Skeletal muscle satellite cell (primary cell): ENCODE data around the gene ZNF335.

Source experiments
- H3K27me3 ChIP-seq: 2 replicates; pipeline ENCODE4 v1.7.0; 2013; ENCODE audit warnings: low read length; ENCODE audit not compliant: control insufficient read depth, insufficient read depth
- H3K36me3 ChIP-seq: 2 replicates; pipeline ENCODE4 v1.7.0; 2013; ENCODE audit warnings: mild to moderate bottlenecking, control low read depth, low read length; ENCODE audit not compliant: insufficient read depth
- H3K4me1 ChIP-seq: 2 replicates; pipeline ENCODE4 v1.7.0; 2013; ENCODE audit warnings: low read length; ENCODE audit not compliant: control insufficient read depth, insufficient read depth
- H3K4me2 ChIP-seq: 2 replicates; pipeline ENCODE4 v1.7.0; 2013; ENCODE audit warnings: mild to moderate bottlenecking, low read length
- H3K4me3 ChIP-seq: 2 replicates; pipeline ENCODE4 v1.7.0; 2013; ENCODE audit warnings: low read length
- H3K9ac ChIP-seq: 2 replicates; pipeline ENCODE4 v1.7.0; 2013; ENCODE audit warnings: mild to moderate bottlenecking, low read depth, low read length, moderate library complexity
- H3K9me3 ChIP-seq: replicated peaks from 2 replicates; pipeline ENCODE4 v1.7.0; 2013; ENCODE audit warnings: mild to moderate bottlenecking, control low read depth, low read length

ZNF335 gene

GRCh38 chr20:45953672-45954071 lies 18.3 kb downstream of the ZNF335 start:
- no peak overlapping the region for H3K9ac ChIP-seq
- H3K4me2 ChIP-seq = no peak overlapping the region
- no peaks in the 10 kb centered on the region for H3K4me1 ChIP-seq
- no peaks in the 10 kb centered on the region for H3K9me3 ChIP-seq
- H3K36me3 ChIP-seq = peaks cover 64% of the 10 kb centered on the region
- no peak overlapping the region for H3K4me3 ChIP-seq
- H3K27me3 ChIP-seq = no peaks in the 10 kb centered on the region

GRCh38 chr20:45952861-45953260 lies 19.1 kb downstream of the ZNF335 start:
- Histone ChIP-seq H3K4me3 (no peak overlapping the region), H3K4me1 (no peaks in the 10 kb centered on the region), H3K9ac (no peak overlapping the region), H3K9me3 (no peaks in the 10 kb centered on the region), H3K36me3 (peaks cover 64% of the 10 kb centered on the region), H3K4me2 (no peak overlapping the region), H3K27me3 (no peaks in the 10 kb centered on the region)

- Histone ChIP-seq H3K4me3 (no peak overlapping the region), H3K9me3 (no peaks in the 10 kb centered on the region), H3K9ac (no peak overlapping the region), H3K36me3 (peaks cover 65% of the 10 kb centered on the region), H3K4me2 (no peak overlapping the region), H3K4me1 (no peaks in the 10 kb centered on the region), H3K27me3 (no peaks in the 10 kb centered on the region)
Measured at GRCh38 chr20:45951925-45952834, 19.8 kb downstream of the ZNF335 start.

- Histone ChIP-seq H3K9ac (no peak overlapping the region), H3K9me3 (no peaks in the 10 kb centered on the region), H3K4me2 (no peak overlapping the region)
Measured at GRCh38 chr20:45950330-45950646, 21.7 kb downstream of the ZNF335 start.

GRCh38 chr20:45949542-45950329 lies 22.3 kb downstream of the ZNF335 start:
- no peak overlapping the region for H3K9ac ChIP-seq
- peaks cover 87% of the 10 kb centered on the region for H3K36me3 ChIP-seq
- no peak overlapping the region for H3K4me3 ChIP-seq
- no peaks in the 10 kb centered on the region for H3K27me3 ChIP-seq
- peaks cover 15% of the 10 kb centered on the region for H3K4me1 ChIP-seq
- H3K4me2 ChIP-seq = no peak overlapping the region
- H3K9me3 ChIP-seq = no peaks in the 10 kb centered on the region

More at GRCh38 chr20:45950330-45950646, 21.7 kb downstream of the ZNF335 start:
- Histone ChIP-seq H3K27me3 (no peaks in the 10 kb centered on the region), H3K4me1 (peaks cover 15% of the 10 kb centered on the region), H3K4me3 (no peak overlapping the region), H3K36me3 (peaks cover 81% of the 10 kb centered on the region)

- Histone ChIP-seq H3K9ac (no peak overlapping the region), H3K4me1 (peaks cover 21% of the 10 kb centered on the region), H3K4me2 (no peak overlapping the region), H3K27me3 (no peaks in the 10 kb centered on the region), H3K36me3 (peaks cover 93% of the 10 kb centered on the region), H3K4me3 (no peak overlapping the region), H3K9me3 (no peaks in the 10 kb centered on the region)
Measured at GRCh38 chr20:45948742-45949541, 23.1 kb downstream of the ZNF335 start.

- Histone ChIP-seq H3K27me3 (no peaks in the 10 kb centered on the region), H3K36me3 (peaks cover 93% of the 10 kb centered on the region), H3K4me2 (no peak overlapping the region), H3K9me3 (no peaks in the 10 kb centered on the region), H3K4me1 (peaks cover 22% of the 10 kb centered on the region), H3K4me3 (no peak overlapping the region), H3K9ac (no peak overlapping the region)
Measured at GRCh38 chr20:45948261-45948733, 23.7 kb downstream of the ZNF335 start.

GRCh38 chr20:45947110-45947866 lies 24.7 kb downstream of the ZNF335 start:
- Histone ChIP-seq H3K4me2 (no peak overlapping the region), H3K4me3 (no peak overlapping the region), H3K9ac (no peak overlapping the region), H3K4me1 (peaks cover 22% of the 10 kb centered on the region), H3K27me3 (no peaks in the 10 kb centered on the region), H3K36me3 (peaks cover 89% of the 10 kb centered on the region), H3K9me3 (no peaks in the 10 kb centered on the region)

- H3K9me3 ChIP-seq = no peaks in the 10 kb centered on the region
Measured at GRCh38 chr20:45946149-45946970, 25.6 kb downstream of the ZNF335 start.

GRCh38 chr20:45945678-45946148 lies 26.3 kb downstream of the ZNF335 start:
- peaks cover 80% of the 10 kb centered on the region for H3K36me3 ChIP-seq
- H3K4me2 ChIP-seq = no peak overlapping the region
- no peak overlapping the region for H3K4me3 ChIP-seq
- H3K4me1 ChIP-seq = peaks cover 22% of the 10 kb centered on the region
- no peak overlapping the region for H3K9ac ChIP-seq
- H3K27me3 ChIP-seq = no peaks in the 10 kb centered on the region
- H3K9me3 ChIP-seq = no peaks in the 10 kb centered on the region

More at GRCh38 chr20:45946149-45946970, 25.6 kb downstream of the ZNF335 start:
- H3K4me3 ChIP-seq = no peak overlapping the region
- no peak overlapping the region for H3K9ac ChIP-seq
- H3K27me3 ChIP-seq = no peaks in the 10 kb centered on the region
- peaks cover 22% of the 10 kb centered on the region for H3K4me1 ChIP-seq
- H3K4me2 ChIP-seq = no peak overlapping the region
- H3K36me3 ChIP-seq = peaks cover 80% of the 10 kb centered on the region
